GM12878 (cell line): ENCODE results near the gene ZFP90. TPM values are rescaled to one million over a fixed set of nuclear protein-coding genes. Genes with fewer than 3 reads are reported as not detected.

Experiments
- ASH2L ChIP-seq: fragments of 300-600, 200-600 bp; sonication (generic); IDR thresholded peaks from 2 replicates; pipeline ENCODE4 v1.6.1; 2017; ENCODE audit warnings: low read depth, mild to moderate bottlenecking, borderline replicate concordance
- BACH1 ChIP-seq: fragments of 450-650 bp; IDR thresholded peaks from 2 replicates; pipeline ENCODE4 v1.6.1; 2017; ENCODE audit warnings: mild to moderate bottlenecking, borderline replicate concordance
- BCL11A ChIP-seq: IDR thresholded peaks from 2 replicates; pipeline ENCODE4 v1.6.1; 2011; ENCODE audit warnings: low read depth, low read length
- GABPA ChIP-seq: IDR thresholded peaks from 2 replicates; pipeline ENCODE4 v1.6.1; 2014; ENCODE audit warnings: antibody characterized with exemption, low read depth, mild to moderate bottlenecking, inconsistent platforms
- GATAD2B ChIP-seq: fragments of 450-650 bp; conservative IDR thresholded peaks from 2 replicates; pipeline ENCODE4 v1.6.1; 2017; ENCODE audit warnings: low read depth, mild to moderate bottlenecking, moderate library complexity
- HDGF ChIP-seq: fragments of 450-650 bp; IDR thresholded peaks from 2 replicates; pipeline ENCODE4 v1.6.1; 2016; ENCODE audit warnings: antibody characterized with exemption
- JUND ChIP-seq: IDR thresholded peaks from 2 replicates; pipeline ENCODE4 v1.6.1; 2012; ENCODE audit warnings: low read depth, mild to moderate bottlenecking, low read length, improper control_type of control experiment, moderate library complexity
- LARP7 ChIP-seq: fragments of 450-650 bp; IDR thresholded peaks from 2 replicates; pipeline ENCODE4 v1.6.1; 2017; ENCODE audit warnings: mild to moderate bottlenecking
- NRF1 ChIP-seq: conservative IDR thresholded peaks from 2 replicates; pipeline ENCODE4 v1.6.1; 2011; ENCODE audit warnings: mild to moderate bottlenecking, low read depth, low read length, improper control_type of control experiment
- PAX8 ChIP-seq: fragments of 450-650 bp; IDR thresholded peaks from 2 replicates; pipeline ENCODE4 v1.6.1; 2017; ENCODE audit warnings: mild to moderate bottlenecking, moderate library complexity
- PML ChIP-seq: IDR thresholded peaks from 2 replicates; pipeline ENCODE4 v1.6.1; 2012; ENCODE audit warnings: low read length, inconsistent platforms
- RELA ChIP-seq: fragments of 450-650 bp; IDR thresholded peaks from 2 replicates; pipeline ENCODE4 v1.8.0; 2014; ENCODE audit warnings: borderline replicate concordance; ENCODE audit not compliant: partially characterized antibody
- SPI1 ChIP-seq: IDR thresholded peaks from 2 replicates; pipeline ENCODE4 v1.6.1; 2011; ENCODE audit warnings: low read depth, mild to moderate bottlenecking, low read length, moderate library complexity, borderline replicate concordance; ENCODE audit not compliant: insufficient read depth
- WRNIP1 ChIP-seq: IDR thresholded peaks from 2 replicates; pipeline ENCODE4 v1.6.1; 2011; ENCODE audit warnings: low read depth, low read length, improper control_type of control experiment, borderline replicate concordance
- YBX1 ChIP-seq: fragments of 450-650 bp; IDR thresholded peaks from 2 replicates; pipeline ENCODE4 v1.6.1; 2016; ENCODE audit warnings: antibody characterized with exemption
- ZBED1 ChIP-seq: IDR thresholded peaks from 2 replicates; pipeline ENCODE4 v1.6.1; 2016; ENCODE audit warnings: borderline replicate concordance
- polyA plus RNA-seq, 11 experiments: library from polyadenylated mRNA; depleted of rRNA in 4 of 11; unstranded in 6 of 11; stranded (reverse) in 5 of 11; fragments of >200 nt; fragmentation: Nextera tagmentation in 4 of 11; fragmentation: Illumina TruSeq in 1 of 11; extraction: Ambion mirVana in 4 of 11; extraction: Trizol in 1 of 11; gene quantifications; 1 replicate in 1 of 11; 2 replicates in 10 of 11; pipeline versions ENCODE4 v1.2.1 to v1.2.3, GENCODE V29; 2011 to 2016; ENCODE audit warnings: inconsistent platforms in 2 of 11, missing spikeins in 2 of 11, low read depth in 1 of 11
- total RNA-seq, 4 experiments: library from RNA; depleted of rRNA in 3 of 4; stranded (reverse); fragments of >200 nt in 3 of 4; fragmentation: Illumina TruSeq in 1 of 4; extraction: Trizol in 1 of 4; gene quantifications; 2 replicates each; pipeline versions ENCODE4 v1.2.1 to v1.2.3, GENCODE V29; 2013 to 2021
- TF ChIP-seq, protein P1 (sequence below): IDR thresholded peaks from 2 replicates; pipeline ENCODE4 v1.6.1; 2012; ENCODE audit warnings: mild to moderate bottlenecking, low read depth, low read length
- TF ChIP-seq, protein P2 (sequence below): fragments of 450-650 bp; IDR thresholded peaks from 2 replicates; pipeline ENCODE4 v1.6.1; 2017; ENCODE audit warnings: mild to moderate bottlenecking
- TF ChIP-seq, protein P3 (sequence below): fragments of 450-650 bp; formaldehyde crosslinking; IDR thresholded peaks from 2 replicates; pipeline ENCODE4 v1.4.0; 2022; ENCODE audit warnings: mild to moderate bottlenecking, moderate library complexity
- TF ChIP-seq, protein P4 (sequence below): IDR thresholded peaks from 2 replicates; pipeline ENCODE4 v1.6.1; 2011; ENCODE audit warnings: low read depth, low read length, improper control_type of control experiment, borderline replicate concordance
- TF ChIP-seq, protein P5 (sequence below): fragments of 450-650 bp; IDR thresholded peaks from 2 replicates; pipeline ENCODE4 v1.6.1; 2017; ENCODE audit warnings: borderline replicate concordance

Gene ZFP90
- total and polyA plus RNA-seq, 10 of the 15 experiments (the other 5 are each of a cell fraction or from before 2014, with no cell fraction given), result 3.3 to 20.0 (median 15.4) TPM

DNA sequence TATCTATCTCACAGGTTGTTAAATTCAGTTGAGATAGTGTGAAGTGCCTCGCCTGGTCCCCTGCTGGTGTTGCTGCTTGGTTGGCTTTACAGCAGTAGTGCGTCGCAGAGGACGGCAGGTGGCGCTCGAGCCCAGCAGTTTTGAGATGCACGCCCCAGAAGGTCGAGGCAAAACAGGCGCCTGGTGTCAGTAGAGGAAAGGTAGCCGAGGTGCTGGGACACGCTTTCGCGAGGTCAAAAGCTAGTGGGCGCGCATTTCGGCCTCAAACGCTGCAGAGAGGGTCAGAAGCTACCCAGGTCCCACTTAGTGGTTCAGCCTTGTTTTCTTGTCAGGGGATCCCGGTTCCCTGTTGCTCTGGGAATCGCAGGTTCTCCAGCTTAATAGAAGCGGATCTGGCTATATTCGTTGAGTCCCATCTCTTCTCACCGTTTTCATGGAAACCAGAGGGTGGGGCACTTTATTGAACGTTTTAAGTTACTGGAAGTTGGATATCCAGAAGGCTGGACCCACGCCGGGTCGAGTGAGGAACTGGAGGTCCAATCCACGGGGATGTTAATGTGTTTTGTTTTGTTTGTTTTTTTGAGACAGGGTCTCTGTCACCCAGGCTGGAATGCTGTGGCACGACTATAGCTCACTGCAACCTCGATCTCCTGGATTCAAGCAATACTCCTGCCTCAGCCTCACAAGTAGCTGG lies 10.3 kb upstream of the ZFP90 start (continued):
- TF ChIP-seq, protein P1, sequence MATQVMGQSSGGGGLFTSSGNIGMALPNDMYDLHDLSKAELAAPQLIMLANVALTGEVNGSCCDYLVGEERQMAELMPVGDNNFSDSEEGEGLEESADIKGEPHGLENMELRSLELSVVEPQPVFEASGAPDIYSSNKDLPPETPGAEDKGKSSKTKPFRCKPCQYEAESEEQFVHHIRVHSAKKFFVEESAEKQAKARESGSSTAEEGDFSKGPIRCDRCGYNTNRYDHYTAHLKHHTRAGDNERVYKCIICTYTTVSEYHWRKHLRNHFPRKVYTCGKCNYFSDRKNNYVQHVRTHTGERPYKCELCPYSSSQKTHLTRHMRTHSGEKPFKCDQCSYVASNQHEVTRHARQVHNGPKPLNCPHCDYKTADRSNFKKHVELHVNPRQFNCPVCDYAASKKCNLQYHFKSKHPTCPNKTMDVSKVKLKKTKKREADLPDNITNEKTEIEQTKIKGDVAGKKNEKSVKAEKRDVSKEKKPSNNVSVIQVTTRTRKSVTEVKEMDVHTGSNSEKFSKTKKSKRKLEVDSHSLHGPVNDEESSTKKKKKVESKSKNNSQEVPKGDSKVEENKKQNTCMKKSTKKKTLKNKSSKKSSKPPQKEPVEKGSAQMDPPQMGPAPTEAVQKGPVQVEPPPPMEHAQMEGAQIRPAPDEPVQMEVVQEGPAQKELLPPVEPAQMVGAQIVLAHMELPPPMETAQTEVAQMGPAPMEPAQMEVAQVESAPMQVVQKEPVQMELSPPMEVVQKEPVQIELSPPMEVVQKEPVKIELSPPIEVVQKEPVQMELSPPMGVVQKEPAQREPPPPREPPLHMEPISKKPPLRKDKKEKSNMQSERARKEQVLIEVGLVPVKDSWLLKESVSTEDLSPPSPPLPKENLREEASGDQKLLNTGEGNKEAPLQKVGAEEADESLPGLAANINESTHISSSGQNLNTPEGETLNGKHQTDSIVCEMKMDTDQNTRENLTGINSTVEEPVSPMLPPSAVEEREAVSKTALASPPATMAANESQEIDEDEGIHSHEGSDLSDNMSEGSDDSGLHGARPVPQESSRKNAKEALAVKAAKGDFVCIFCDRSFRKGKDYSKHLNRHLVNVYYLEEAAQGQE, result no peak
- TF ChIP-seq HDGF (no peak), RELA (no peak), ZBED1 (no peak), LARP7 (peak; percentile 36; the same call in 1 of the 2 replicates), BCL11A (no peak), WRNIP1 (no peak), SPI1 (no peak), ASH2L (no peak), GABPA (no peak), GATAD2B (no peak), PAX8 (no peak), PML (no peak), BACH1 (no peak), YBX1 (no peak), JUND (no peak), NRF1 (no peak)
- TF ChIP-seq, protein P2, sequence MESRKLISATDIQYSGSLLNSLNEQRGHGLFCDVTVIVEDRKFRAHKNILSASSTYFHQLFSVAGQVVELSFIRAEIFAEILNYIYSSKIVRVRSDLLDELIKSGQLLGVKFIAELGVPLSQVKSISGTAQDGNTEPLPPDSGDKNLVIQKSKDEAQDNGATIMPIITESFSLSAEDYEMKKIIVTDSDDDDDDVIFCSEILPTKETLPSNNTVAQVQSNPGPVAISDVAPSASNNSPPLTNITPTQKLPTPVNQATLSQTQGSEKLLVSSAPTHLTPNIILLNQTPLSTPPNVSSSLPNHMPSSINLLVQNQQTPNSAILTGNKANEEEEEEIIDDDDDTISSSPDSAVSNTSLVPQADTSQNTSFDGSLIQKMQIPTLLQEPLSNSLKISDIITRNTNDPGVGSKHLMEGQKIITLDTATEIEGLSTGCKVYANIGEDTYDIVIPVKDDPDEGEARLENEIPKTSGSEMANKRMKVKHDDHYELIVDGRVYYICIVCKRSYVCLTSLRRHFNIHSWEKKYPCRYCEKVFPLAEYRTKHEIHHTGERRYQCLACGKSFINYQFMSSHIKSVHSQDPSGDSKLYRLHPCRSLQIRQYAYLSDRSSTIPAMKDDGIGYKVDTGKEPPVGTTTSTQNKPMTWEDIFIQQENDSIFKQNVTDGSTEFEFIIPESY, result no peak
- TF ChIP-seq, protein P3, sequence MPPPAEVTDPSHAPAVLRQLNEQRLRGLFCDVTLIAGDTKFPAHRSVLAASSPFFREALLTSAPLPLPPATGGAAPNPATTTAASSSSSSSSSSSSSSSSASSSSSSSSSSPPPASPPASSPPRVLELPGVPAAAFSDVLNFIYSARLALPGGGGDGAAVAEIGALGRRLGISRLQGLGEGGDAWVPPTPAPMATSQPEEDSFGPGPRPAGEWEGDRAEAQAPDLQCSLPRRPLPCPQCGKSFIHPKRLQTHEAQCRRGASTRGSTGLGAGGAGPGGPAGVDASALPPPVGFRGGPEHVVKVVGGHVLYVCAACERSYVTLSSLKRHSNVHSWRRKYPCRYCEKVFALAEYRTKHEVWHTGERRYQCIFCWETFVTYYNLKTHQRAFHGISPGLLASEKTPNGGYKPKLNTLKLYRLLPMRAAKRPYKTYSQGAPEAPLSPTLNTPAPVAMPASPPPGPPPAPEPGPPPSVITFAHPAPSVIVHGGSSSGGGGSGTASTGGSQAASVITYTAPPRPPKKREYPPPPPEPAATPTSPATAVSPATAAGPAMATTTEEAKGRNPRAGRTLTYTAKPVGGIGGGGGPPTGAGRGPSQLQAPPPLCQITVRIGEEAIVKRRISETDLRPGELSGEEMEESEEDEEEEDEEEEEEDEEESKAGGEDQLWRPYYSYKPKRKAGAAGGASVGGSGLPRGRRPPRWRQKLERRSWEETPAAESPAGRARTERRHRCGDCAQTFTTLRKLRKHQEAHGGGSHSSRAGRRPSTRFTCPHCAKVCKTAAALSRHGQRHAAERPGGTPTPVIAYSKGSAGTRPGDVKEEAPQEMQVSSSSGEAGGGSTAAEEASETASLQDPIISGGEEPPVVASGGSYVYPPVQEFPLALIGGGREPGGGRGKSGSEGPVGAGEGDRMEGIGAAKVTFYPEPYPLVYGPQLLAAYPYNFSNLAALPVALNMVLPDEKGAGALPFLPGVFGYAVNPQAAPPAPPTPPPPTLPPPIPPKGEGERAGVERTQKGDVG (CRISPR knock-in tag), result no peak
- TF ChIP-seq, protein P4, sequence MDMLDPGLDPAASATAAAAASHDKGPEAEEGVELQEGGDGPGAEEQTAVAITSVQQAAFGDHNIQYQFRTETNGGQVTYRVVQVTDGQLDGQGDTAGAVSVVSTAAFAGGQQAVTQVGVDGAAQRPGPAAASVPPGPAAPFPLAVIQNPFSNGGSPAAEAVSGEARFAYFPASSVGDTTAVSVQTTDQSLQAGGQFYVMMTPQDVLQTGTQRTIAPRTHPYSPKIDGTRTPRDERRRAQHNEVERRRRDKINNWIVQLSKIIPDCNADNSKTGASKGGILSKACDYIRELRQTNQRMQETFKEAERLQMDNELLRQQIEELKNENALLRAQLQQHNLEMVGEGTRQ, result no peak
- TF ChIP-seq, protein P5, sequence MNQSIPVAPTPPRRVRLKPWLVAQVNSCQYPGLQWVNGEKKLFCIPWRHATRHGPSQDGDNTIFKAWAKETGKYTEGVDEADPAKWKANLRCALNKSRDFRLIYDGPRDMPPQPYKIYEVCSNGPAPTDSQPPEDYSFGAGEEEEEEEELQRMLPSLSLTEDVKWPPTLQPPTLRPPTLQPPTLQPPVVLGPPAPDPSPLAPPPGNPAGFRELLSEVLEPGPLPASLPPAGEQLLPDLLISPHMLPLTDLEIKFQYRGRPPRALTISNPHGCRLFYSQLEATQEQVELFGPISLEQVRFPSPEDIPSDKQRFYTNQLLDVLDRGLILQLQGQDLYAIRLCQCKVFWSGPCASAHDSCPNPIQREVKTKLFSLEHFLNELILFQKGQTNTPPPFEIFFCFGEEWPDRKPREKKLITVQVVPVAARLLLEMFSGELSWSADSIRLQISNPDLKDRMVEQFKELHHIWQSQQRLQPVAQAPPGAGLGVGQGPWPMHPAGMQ, result no peak
